Adipose tissue (tissue), 3 donors: Measurements from ENCODE around the gene PLEKHB2. TPM values are rescaled to one million over a fixed set of nuclear protein-coding genes. Genes with fewer than 3 reads are reported as not detected.
"Not testable (repeated sequence)": the region's sequence is repeated elsewhere in the genome, so short reads cannot be mapped to it uniquely, and the experiment has no call there.

Experiments used
- H3K27ac ChIP-seq: one replicate; pipeline ENCODE4 v1.5.1; 2013; ENCODE audit warnings: low read depth, low read length
- WGBS, 3 donors: extraction: QIAGEN DNeasy Blood & Tissue Kit; methylation state at CpG; one replicate each; pipeline ENCODE4 v1.1.7; 2013; 5-methylcytosine and 5-hydroxymethylcytosine counted together
- polyA plus RNA-seq, 3 donors: library from polyadenylated mRNA; stranded (reverse); fragments of 200-250 nt; gene quantifications; one replicate each; pipeline ENCODE4 v1.2.3, GENCODE V29; 2013
- donor health status: healthy with polysubstance abuse.
- donor health status: Bipolar disorder and iron deficiency.
- donor health status: healthy.

Gene PLEKHB2
- polyA plus RNA-seq, 3 donors: 11.4 to 35.9 (median 27.4) TPM

- H3K27ac ChIP-seq: peak overlapping the region; percentile 71
- 1 to 2% (median 2%) methylated on average over 26 of the region's 26 CpGs for WGBS, 3 donors
Measured at GRCh38 chr2:131092458-131093005, 12.6 kb upstream of the PLEKHB2 start.

DNA sequence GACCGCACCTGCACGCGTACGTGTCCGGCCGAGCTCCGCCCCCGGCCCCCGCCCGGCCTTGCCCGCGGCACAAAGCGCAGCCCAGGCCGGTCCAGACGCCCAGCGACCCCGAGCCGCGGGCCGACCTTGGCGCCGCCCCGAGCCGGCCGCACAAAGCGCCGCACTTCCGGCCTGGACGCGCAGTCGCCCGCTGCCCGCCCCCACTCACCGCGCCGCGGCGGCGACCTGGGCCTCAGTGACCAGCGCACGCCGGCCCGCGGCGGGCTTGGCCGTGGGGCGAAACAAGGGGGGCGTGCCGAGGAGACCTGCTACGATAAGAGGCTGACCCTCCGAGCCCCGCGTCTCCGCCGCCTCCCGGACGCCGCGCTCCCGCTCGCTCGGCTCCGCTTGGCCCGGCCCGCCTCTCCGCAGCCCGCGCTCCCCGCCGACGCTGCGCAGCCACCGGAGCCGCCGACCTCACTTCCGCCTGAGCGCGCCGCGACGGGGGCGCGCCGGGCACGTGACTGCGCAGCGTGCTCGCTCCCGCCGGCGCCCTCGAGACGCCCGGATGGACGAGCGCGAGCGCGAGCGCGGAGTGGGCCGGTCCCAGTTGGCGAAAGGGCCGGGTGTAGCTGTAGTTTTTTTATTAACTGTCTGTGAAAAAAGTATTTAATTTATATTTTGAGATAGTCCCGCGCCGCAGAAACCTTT is 12.0 kb upstream of the PLEKHB2 start, which contains the start of gene FAM168B:
FAM168B (minus strand) TSS at position 455 of the 690 bp plus-strand sequence. CDS start 10,814 bp downstream, outside the sequence.
- 0% methylated on average over 90 to 107 of the region's 107 CpGs for WGBS, 3 donors
- H3K27ac ChIP-seq: peak within 1 kb of the TSS; percentile 71

DNA sequence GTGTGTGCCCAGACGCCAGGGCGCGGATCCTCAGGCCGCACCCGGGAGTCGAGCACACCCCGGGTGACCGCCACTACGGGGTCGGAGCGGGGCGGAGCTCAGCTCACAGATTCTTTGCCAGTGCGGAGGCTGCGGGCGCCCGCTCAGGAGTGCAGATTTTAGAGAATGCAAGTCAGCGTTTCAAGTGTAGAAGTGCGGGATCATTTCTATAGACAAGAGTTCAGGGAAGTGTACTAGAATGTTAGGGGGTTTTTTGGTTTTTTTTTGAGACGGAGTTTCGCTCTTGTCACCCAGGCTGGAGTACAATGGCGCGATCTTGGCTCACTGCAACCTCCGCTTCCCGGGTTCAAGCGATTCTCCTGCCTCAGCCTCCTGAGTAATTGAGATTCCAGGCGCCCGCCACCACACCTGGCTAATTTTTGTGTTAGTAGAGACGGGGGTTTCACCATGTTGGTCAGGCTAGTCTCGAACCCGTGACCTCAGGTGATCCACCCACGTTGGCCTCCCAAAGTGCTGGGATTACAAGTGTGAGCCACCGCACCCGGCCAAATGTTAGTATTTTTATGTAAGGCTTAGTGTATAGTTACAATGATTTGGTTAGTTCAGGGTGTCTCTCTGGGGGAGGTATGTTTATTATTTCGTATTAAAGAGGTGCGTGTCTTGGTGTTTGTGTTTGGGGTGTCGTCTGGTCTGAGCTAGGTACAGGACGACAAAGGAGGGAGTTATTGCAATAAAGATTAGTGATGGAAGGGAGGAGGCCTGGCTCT is 11.3 kb upstream of the PLEKHB2 start:
- 7 to 11% (median 8%) methylated on average over 37 of the region's 37 CpGs for WGBS, 3 donors
- no peak overlapping the region for H3K27ac ChIP-seq

DNA sequence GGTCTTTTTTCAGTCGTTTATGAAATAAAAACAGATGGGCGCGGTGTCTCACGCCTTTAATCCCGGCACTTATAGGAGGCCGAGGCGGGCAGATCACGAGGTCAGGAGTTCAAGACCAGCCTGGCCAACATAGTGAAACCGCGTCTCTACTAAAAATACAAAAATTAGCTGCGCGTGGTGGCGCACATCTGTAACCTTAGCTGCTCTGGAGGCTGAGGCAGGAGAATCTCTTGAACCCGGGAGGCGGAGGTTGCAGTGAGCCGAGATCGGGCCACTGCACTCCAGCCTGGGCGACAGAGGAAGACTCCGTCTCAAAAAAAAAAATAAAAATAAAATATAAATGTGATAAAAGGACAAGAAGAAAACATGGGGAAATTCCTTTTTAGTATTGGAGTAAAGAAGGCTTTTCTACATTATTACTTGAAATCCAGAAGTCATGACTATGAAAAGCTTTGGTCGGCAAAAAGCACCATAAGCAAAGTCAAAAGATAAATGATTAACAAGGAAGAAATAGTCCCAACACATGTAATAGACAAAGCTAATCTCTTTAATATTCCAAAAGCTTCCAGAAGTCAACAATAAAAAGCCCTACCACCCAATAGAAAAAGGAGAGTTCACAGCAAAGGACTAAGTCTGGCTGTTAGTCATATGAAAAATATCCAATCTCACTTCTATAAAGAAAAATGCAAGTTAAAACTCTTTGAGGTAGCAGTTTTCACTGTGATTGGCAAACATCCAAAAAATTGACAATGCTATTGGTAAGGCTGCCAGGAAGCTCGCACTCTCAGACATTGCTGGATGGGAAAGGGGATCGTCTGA is 10.5 kb upstream of the PLEKHB2 start:
- WGBS, 3 donors: 64 to 77% (median 76%) methylated on average over 22 of the region's 22 CpGs
- no peak overlapping the region for H3K27ac ChIP-seq

DNA sequence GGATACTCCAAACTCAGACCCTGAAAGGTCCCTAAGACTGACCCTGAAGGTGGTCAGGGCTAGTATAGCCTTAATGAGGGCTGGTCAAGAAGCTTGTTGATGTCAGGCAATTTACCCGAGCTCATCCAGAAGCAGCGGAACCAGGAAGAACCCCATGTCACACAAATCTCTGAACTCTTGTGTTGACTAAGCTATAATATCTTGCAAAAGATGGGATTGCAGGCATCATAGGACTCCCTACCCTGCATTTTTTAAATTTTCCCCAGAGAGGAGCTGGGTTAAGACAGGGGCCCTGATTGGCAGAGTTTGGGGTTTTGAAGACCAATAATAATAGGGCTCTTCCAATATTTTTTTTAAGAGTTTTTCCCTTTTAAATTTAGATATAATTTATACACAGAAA is 2.0 kb upstream of the PLEKHB2 start:
- no peak overlapping the region for H3K27ac ChIP-seq
- 87 to 91% (median 90%) methylated on average over 2 of the region's 2 CpGs for WGBS, 3 donors

DNA sequence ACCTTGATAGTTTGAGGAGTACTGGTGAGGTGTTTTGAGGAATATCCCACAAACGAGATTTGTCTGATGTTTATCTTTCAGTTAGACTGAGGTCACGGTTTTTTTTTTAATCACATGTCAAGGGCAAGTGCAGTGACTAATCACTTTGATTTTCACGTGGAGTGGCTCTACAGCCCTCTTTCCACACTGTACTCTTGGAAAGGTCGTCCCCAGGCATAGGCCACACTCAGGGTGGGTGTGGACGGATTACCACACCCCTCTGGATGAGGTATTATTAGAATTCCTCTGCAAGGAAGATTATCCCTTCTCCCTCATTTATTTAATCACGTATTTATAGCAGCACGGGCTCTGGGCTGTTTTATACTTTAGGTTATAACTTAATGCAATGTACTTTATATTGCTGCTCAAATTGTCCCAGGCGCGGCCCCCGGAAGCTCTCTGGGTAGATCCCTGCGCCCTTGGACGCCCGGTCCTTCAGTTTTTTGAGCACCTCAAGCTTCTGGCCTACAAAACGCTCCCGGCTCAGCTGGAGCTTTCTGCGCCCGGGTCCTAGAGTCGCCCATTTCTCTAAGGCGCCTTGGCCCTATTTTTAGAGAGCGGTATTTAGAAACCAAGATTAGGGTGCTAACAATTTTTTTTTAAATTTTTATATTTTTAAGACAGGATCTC is 515 bp upstream of the PLEKHB2 start:
- WGBS, 3 donors: 0% methylated on average over 20 of the region's 20 CpGs
- H3K27ac ChIP-seq: peak overlapping the region; percentile 88

DNA sequence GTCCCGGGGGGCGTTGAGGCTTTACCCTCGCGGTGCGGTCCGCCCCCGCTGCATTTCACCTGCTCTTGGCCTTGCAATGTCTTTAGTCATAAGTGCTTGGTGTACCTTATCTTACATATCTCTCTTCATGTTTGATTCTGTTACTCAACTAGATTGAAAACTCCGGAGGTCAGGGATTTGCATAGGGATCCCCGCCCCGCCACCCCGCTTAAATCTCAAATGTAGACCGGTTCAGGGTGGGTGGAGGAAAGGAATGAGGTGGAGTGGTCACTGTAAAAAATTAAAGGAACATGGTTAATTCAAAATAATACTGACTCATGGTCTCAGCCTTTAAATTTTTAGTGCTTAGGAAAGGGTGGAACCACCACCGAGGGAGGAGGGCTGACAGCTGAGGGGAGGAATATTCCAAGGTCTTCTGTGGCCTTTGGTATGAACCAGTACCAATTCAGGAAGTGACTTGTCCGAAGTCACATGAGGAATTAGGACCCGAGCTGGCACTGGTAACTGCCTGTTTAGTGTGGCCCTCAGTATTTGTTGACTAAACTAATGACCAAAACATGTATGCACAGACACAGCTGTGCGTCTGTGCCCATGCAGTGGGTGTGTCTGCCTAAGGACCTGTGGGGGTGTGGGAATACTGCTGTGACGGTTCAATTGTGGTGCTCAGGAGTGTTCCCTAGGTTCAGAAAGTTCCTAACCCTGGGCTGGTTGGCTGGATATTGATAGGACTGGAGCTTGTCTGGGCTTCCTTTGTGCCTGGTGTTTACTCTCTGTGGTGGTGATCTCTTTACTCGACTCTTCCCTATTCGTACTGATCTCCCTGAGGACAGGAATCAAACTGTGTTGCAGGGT is 1.0 kb downstream of the PLEKHB2 start:
- H3K27ac ChIP-seq: peak overlapping the region; percentile 79
- WGBS, 3 donors: 1 to 2% (median 2%) methylated on average over 19 of the region's 19 CpGs

DNA sequence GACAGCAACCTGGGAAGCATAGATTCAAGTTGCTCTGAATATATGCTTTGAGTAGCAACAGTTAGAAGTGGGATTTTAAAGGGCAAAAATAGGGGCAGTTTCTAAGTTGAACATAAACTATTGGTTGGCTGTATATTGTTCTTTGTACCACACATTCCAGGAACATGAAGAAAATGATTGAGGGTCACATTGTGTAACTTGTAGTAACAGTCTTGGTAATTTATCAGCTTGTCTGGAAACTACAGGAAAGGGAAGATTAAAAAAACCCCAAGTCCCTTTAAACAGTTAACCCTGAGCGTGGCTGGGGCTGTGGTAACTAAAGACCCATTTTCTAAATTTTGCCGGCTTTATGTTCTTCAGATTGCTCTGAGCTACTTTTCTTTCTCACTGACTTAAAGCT is 7.4 kb downstream of the PLEKHB2 start:
- 45 to 52% (median 52%) methylated on average over 2 of the region's 2 CpGs for WGBS, 3 donors

GRCh38 chr2:131113566-131114227 is 8.6 kb downstream of the PLEKHB2 start:
- 85 to 94% (median 93%) methylated on average over 7 of the region's 7 CpGs for WGBS, 3 donors
- H3K27ac ChIP-seq: no peak overlapping the region

More for the DNA sequence above, 7.4 kb downstream of the PLEKHB2 start:
- H3K27ac ChIP-seq: no peak overlapping the region

- H3K27ac ChIP-seq: not testable (repeated sequence)
- WGBS, 3 donors: 93 to 97% (median 97%) methylated on average over 3 of the region's 3 CpGs
Measured at GRCh38 chr2:131114950-131115349, 9.8 kb downstream of the PLEKHB2 start.

DNA sequence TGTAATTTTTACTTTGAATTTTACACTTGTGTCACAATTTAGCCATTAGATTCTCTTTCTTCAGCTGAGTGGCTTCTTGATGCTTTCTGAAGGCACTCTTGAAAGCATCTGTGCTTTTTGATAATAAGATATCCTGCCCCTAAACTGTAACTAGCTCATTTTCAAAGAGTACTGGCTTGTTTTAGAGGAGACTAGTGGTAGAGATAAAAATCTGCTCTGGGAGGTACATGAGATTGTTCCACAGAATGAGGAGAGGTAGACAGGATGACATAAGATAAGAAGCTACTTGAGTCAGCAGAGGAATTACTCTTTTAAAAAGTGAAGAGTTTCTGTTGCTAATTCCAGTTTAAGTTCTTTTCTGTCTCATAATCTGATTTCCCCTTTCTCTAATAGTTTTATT is 10.6 kb downstream of the PLEKHB2 start:
- no peak overlapping the region for H3K27ac ChIP-seq

- H3K27ac ChIP-seq: no peak overlapping the region
- 66 to 95% (median 90%) methylated on average over 12 of the region's 12 CpGs for WGBS, 3 donors
Measured at GRCh38 chr2:131120815-131121317, 15.7 kb downstream of the PLEKHB2 start.

DNA sequence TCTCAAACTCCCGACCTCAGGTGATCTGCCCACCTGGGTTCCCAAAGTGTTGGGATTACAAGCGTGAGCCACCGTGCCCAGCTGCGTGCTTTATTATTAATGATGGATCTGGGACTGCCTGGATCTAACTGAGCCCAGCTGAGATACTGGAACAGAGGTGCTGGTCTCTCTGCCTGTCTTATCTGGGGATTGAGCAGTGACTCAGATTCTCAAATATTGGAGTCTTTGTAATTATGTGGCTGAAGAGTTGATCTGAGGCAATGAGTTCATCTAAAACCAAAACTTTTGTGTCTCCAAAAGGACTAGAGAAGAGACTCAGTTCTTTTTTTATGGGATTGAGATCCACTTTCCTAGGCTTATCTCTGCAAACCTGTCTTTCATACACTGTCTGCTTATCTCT is 16.3 kb downstream of the PLEKHB2 start:
- WGBS, 3 donors: 96 to 98% (median 96%) methylated on average over 4 of the region's 4 CpGs
- H3K27ac ChIP-seq: no peak overlapping the region

- 95 to 99% (median 98%) methylated on average over 4 of the region's 4 CpGs for whole genome bisulfite sequencing, 3 donors
Measured at GRCh38 chr2:131122496-131122895, 17.4 kb downstream of the PLEKHB2 start.

GRCh38 chr2:131123192-131123591 is 18.1 kb downstream of the PLEKHB2 start:
- WGBS, 3 donors: 91 to 96% (median 96%) methylated on average over 3 of the region's 3 CpGs
- no peak overlapping the region for H3K27ac ChIP-seq

More at GRCh38 chr2:131122496-131122895, 17.4 kb downstream of the PLEKHB2 start:
- no peak overlapping the region for H3K27ac ChIP-seq

DNA sequence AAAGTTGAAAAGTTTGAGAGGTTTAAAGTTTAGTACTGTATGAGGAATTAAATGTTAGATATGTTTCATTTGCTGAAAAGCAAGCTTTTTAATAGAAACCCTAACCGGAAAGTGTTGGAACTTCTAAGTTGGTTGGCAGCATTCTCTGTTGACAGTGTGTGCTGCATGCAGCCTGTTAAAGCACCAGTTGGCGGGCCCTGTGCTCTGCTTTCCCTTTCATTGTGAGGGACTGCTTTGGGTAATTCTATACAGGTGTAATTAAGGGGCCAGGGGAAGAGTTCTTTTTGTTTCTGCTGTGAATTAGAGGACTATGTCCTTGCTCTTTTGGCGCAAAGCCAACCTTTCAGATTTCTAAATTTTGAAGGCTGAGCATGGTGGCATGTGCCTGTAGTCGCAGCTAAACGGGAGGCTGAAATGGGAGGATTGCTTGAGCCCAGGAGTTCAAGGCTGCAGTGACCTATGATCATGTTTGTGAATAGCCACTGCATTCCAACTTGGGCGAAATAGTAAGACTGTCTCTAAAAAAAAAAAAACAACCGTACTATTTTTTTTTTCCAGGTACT is 20.1 kb downstream of the PLEKHB2 start:
- WGBS, 3 donors: 84 to 93% (median 90%) methylated on average over 7 of the region's 7 CpGs
- no peak overlapping the region for H3K27ac ChIP-seq
